H9 (cell line): ENCODE data around the gene EIF1AD. TPM values are rescaled to one million over a fixed set of nuclear protein-coding genes. Genes with fewer than 3 reads are reported as not detected.

Source experiments
- DNase-seq: peaks from one replicate; pipeline ENCODE4 v3.0.0-alpha.2; 2017
- H2AFZ ChIP-seq: one replicate; pipeline ENCODE4 v1.6.1; 2013; ENCODE audit warnings: mild to moderate bottlenecking, low read length, control low read depth, moderate library complexity
- H2AK5ac ChIP-seq: 2 replicates; pipeline ENCODE4 v1.6.1; 2013; ENCODE audit warnings: low read length, control low read depth, mixed read lengths; ENCODE audit not compliant: insufficient read length
- H2BK120ac ChIP-seq: one replicate; pipeline ENCODE4 v1.6.1; 2013; ENCODE audit warnings: low read depth, mild to moderate bottlenecking, low read length, control low read depth, inconsistent platforms; ENCODE audit not compliant: poor library complexity, severe bottlenecking
- H2BK12ac ChIP-seq: 2 replicates; pipeline ENCODE4 v1.6.1; 2013; ENCODE audit warnings: low read length, control low read depth, mixed read lengths, low read depth; ENCODE audit not compliant: insufficient read length
- H2BK15ac ChIP-seq: 2 replicates; pipeline ENCODE4 v1.6.1; 2013; ENCODE audit warnings: low read depth, low read length, control low read depth
- H2BK20ac ChIP-seq: one replicate; pipeline ENCODE4 v1.6.1; 2013; ENCODE audit warnings: low read depth, mild to moderate bottlenecking, low read length, control low read depth, inconsistent platforms; ENCODE audit not compliant: poor library complexity, severe bottlenecking
- H2BK5ac ChIP-seq: 2 replicates; pipeline ENCODE4 v1.6.1; 2013; ENCODE audit warnings: low read length, control low read depth, mixed read lengths; ENCODE audit not compliant: insufficient read length
- H3K14ac ChIP-seq: 2 replicates; pipeline ENCODE4 v1.6.1; 2013; ENCODE audit warnings: low read length, control low read depth; ENCODE audit not compliant: insufficient read depth
- H3K18ac ChIP-seq: 2 replicates; pipeline ENCODE4 v1.6.1; 2013; ENCODE audit warnings: low read depth, mild to moderate bottlenecking, mixed read lengths, low read length, control low read depth; ENCODE audit not compliant: insufficient read length
- H3K23ac ChIP-seq: 2 replicates; pipeline ENCODE4 v1.6.1; 2013; ENCODE audit warnings: low read length, control low read depth, mixed read lengths, low read depth; ENCODE audit not compliant: insufficient read length
- H3K23me2 ChIP-seq: 2 replicates; pipeline ENCODE4 v1.6.1; 2013; ENCODE audit warnings: low read depth, mild to moderate bottlenecking, mixed read lengths, low read length, control low read depth; ENCODE audit not compliant: insufficient read length, poor library complexity, severe bottlenecking
- H3K27ac ChIP-seq: 2 replicates; pipeline ENCODE4 v1.5.1; 2013; ENCODE audit warnings: low read length, control low read depth, mixed read lengths, low read depth; ENCODE audit not compliant: insufficient read length
- H3K27me3 ChIP-seq: 2 replicates; pipeline ENCODE4 v1.6.1; 2013; ENCODE audit warnings: low read length, control low read depth, inconsistent platforms; ENCODE audit not compliant: insufficient read depth
- H3K4ac ChIP-seq: 2 replicates; pipeline ENCODE4 v1.6.1; 2013; ENCODE audit warnings: low read depth, mild to moderate bottlenecking, control low read depth, inconsistent platforms, low read length, moderate library complexity
- H3K4me1 ChIP-seq: 2 replicates; pipeline ENCODE4 v1.6.1; 2013; ENCODE audit warnings: low read length, control low read depth, inconsistent platforms; ENCODE audit not compliant: insufficient read depth
- H3K4me2 ChIP-seq: 2 replicates; pipeline ENCODE4 v1.6.1; 2013; ENCODE audit warnings: low read length, control low read depth, mixed read lengths; ENCODE audit not compliant: insufficient read length, insufficient read depth
- H3K56ac ChIP-seq: 2 replicates; pipeline ENCODE4 v1.6.1; 2013; ENCODE audit warnings: low read depth, mild to moderate bottlenecking, mixed read lengths, low read length, control low read depth; ENCODE audit not compliant: insufficient read length
- H3K79me1 ChIP-seq: 2 replicates; pipeline ENCODE4 v1.6.1; 2013; ENCODE audit warnings: low read depth, mild to moderate bottlenecking, moderate library complexity, low read length, control low read depth, inconsistent platforms; ENCODE audit not compliant: insufficient read depth, poor library complexity, severe bottlenecking
- H3K79me2 ChIP-seq: 2 replicates; pipeline ENCODE4 v1.6.1; 2013; ENCODE audit warnings: low read length, control low read depth, inconsistent platforms; ENCODE audit not compliant: insufficient read depth
- H3K9ac ChIP-seq: 2 replicates; pipeline ENCODE4 v1.6.1; 2013; ENCODE audit warnings: low read length, control low read depth, mixed read lengths; ENCODE audit not compliant: insufficient read length; ENCODE audit errors: extremely low read depth
- H3K9me3 ChIP-seq: one replicate; pipeline ENCODE4 v1.6.1; 2013; ENCODE audit warnings: low read depth, low read length, inconsistent platforms; ENCODE audit not compliant: control insufficient read depth
- H3T11ph ChIP-seq: one replicate; pipeline ENCODE4 v1.6.1; 2013; ENCODE audit warnings: mild to moderate bottlenecking, low read length, control low read depth, inconsistent platforms
- H4K20me1 ChIP-seq: one replicate; pipeline ENCODE4 v1.6.1; 2013; ENCODE audit not compliant: control insufficient read depth, insufficient read length, insufficient read depth
- H4K5ac ChIP-seq: 2 replicates; pipeline ENCODE4 v1.6.1; 2013; ENCODE audit warnings: low read depth, mild to moderate bottlenecking, mixed read lengths, low read length, control low read depth; ENCODE audit not compliant: insufficient read length
- H4K8ac ChIP-seq: replicated peaks from 2 replicates; pipeline ENCODE4 v1.6.1; 2013; ENCODE audit warnings: low read length, control low read depth, mixed read lengths, low read depth; ENCODE audit not compliant: insufficient read length
- H4K91ac ChIP-seq: 2 replicates; pipeline ENCODE4 v1.6.1; 2013; ENCODE audit warnings: low read depth, mild to moderate bottlenecking, moderate library complexity, mixed read lengths, low read length, control low read depth; ENCODE audit not compliant: insufficient read length
- H3K27ac Mint-ChIP-seq, 3 experiments: 2 replicates in 2 of 3; 3 replicates in 1 of 3; pipeline ENCODE4 v1.8.0; 2020 to 2021; ENCODE audit warnings: mixed read lengths in 3 of 3, mild to moderate bottlenecking in 1 of 3, moderate library complexity in 1 of 3
- H3K27me3 Mint-ChIP-seq: 2 replicates; pipeline ENCODE4 v1.8.0; 2021; ENCODE audit warnings: low read depth, mild to moderate bottlenecking, moderate library complexity, mixed read lengths
- H3K36me3 Mint-ChIP-seq, 3 experiments: 2 replicates in 2 of 3; 3 replicates in 1 of 3; pipeline ENCODE4 v1.8.0; 2020 to 2021; ENCODE audit warnings: low read depth in 3 of 3, mixed read lengths in 3 of 3; ENCODE audit not compliant: insufficient read depth in 1 of 3
- H3K4me1 Mint-ChIP-seq, 2 experiments: 2 replicates each; pipeline ENCODE4 v1.8.0; 2020; ENCODE audit warnings: mixed read lengths in 2 of 2
- H3K4me3 Mint-ChIP-seq, 2 experiments: 2 replicates in 1 of 2; 3 replicates in 1 of 2; pipeline ENCODE4 v1.8.0; 2020 to 2021; ENCODE audit warnings: mild to moderate bottlenecking in 2 of 2, mixed read lengths in 2 of 2, moderate library complexity in 1 of 2
- H3K9me3 Mint-ChIP-seq, 2 experiments: 2 replicates in 1 of 2; 3 replicates in 1 of 2; pipeline ENCODE4 v1.8.0; 2020; ENCODE audit warnings: mild to moderate bottlenecking in 2 of 2, mixed read lengths in 2 of 2, moderate library complexity in 1 of 2
- WGBS: extraction: QIAGEN DNeasy Blood & Tissue Kit; methylation state at CpG from one replicate; pipeline ENCODE4 v1.1.7; 2013; ENCODE audit warnings: missing lambda C conversion rate, low lambda C conversion rate, mixed read lengths; ENCODE audit not compliant: insufficient read length; ENCODE audit errors: extremely low coverage; 5-methylcytosine and 5-hydroxymethylcytosine counted together
- total RNA-seq: library from RNA; stranded (reverse); gene quantifications from 2 replicates; pipeline ENCODE4 v1.2.1, GENCODE V29; 2021
- TF ChIP-seq, protein P1 (sequence below): fragments of 200-600 bp; sonication (generic); conservative IDR thresholded peaks from 3 replicates; pipeline ENCODE4 v1.8.0; 2021; ENCODE audit warnings: antibody characterized with exemption, mild to moderate bottlenecking

The EIF1AD gene
- total RNA-seq, 1 experiment from 2014 or later: 46.7 TPM

DNA sequence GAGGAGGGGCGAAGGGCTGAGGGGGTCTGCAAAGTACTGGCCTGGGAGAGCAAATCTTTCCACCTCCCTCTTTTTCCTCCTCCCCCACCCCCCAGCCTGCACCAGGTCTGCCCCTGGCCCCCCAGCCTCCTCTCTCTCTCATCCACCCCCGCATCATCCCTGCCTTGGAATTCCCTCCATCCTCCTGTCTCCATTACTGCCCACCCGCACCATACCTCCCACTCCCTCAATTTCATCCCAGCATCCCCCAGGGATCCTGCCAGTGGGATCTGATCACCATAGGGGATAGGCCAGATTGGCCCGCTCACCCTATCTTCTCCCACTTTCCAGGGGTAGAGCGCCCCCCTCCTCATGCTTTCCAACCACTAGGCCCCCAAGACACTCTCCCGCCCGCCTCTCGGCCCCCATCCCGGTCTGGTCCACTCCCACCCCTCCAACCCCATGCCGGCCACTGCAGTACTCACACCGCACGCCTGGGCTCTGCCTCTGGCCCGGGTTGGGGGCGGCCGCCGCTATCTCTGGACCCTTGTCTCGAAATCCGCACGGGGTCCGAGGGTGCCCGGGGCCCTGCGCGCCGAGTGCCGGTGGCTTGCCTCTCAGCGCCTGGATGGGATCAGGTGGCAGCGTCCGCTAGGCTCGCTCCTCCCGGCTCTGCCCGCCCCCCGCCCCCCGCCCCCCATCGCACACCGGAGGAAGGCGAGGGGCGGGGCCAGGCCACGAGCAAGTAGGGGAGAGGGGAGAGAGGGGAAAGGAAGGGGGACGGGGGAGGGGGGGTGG is 46.8 kb upstream of the EIF1AD start, which contains the start of gene GAL3ST3:
Gene GAL3ST3 (minus strand): TSS at position 615 of the 777 bp plus-strand sequence. CDS start 3,746 bp downstream, outside the sequence.
- H3K4me1 Mint-ChIP-seq: peaks cover 38 to 52% of the 10 kb centered on the region in 2 experiments
- H3K23me2 ChIP-seq: peaks cover 15% of the 10 kb centered on the region

More for the DNA sequence above, 46.8 kb upstream of the EIF1AD start, which contains the start of gene GAL3ST3:
- no peak within 1 kb of the TSS for H2AK5ac ChIP-seq
- H3K79me1 ChIP-seq: peaks cover 7% of the 10 kb centered on the region
- no peak within 1 kb of the TSS for H2BK5ac ChIP-seq
- Mint-ChIP-seq H3K27me3 (no peaks in the 10 kb centered on the region; the same call in 1 of the 2 replicates), H3K36me3 (peaks cover 13 to 26% (median 24%) of the 10 kb centered on the region in 3 experiments), H3K27ac (peak within 1 kb of the TSS in 1 of 3 experiments; percentile 77; a peak in 2 of 7 replicates), H3K9me3 (no peaks in the 10 kb centered on the region), H3K4me3 (peak within 1 kb of the TSS; percentile 84 to 94)
- H3K4ac ChIP-seq: no peak within 1 kb of the TSS
- no peak within 1 kb of the TSS for H3K23ac ChIP-seq
- no peak within 1 kb of the TSS for H2BK12ac ChIP-seq
- no CpG with 5 or more reads among the region's 39 CpGs for WGBS
- DNase-seq: peak; percentile 85
- H3K56ac ChIP-seq: no peak within 1 kb of the TSS
- no peaks in the 10 kb centered on the region for H3K9me3 ChIP-seq
- no peak within 1 kb of the TSS for H2BK15ac ChIP-seq
- H3K4me1 ChIP-seq: peaks cover 6% of the 10 kb centered on the region; the same call in 1 of the 2 replicates
- H3K4me2 ChIP-seq: peak within 1 kb of the TSS; percentile 74
- no peak within 1 kb of the TSS for H2AFZ ChIP-seq
- H4K5ac ChIP-seq: no peak within 1 kb of the TSS
- H4K8ac ChIP-seq: no peak within 1 kb of the TSS
- H3K79me2 ChIP-seq: peaks cover 12% of the 10 kb centered on the region; the same call in 1 of the 2 replicates
- no peaks in the 10 kb centered on the region for H3K27me3 ChIP-seq
- H4K20me1 ChIP-seq: peaks cover 3% of the 10 kb centered on the region
- H3K27ac ChIP-seq: no peak within 1 kb of the TSS
- no peak within 1 kb of the TSS for H2BK20ac ChIP-seq
- H4K91ac ChIP-seq: no peak within 1 kb of the TSS
- no peak within 1 kb of the TSS for H2BK120ac ChIP-seq
- H3T11ph ChIP-seq: no peak within 1 kb of the TSS
- H3K9ac ChIP-seq: peak within 1 kb of the TSS; percentile 40
- TF ChIP-seq, protein P1, sequence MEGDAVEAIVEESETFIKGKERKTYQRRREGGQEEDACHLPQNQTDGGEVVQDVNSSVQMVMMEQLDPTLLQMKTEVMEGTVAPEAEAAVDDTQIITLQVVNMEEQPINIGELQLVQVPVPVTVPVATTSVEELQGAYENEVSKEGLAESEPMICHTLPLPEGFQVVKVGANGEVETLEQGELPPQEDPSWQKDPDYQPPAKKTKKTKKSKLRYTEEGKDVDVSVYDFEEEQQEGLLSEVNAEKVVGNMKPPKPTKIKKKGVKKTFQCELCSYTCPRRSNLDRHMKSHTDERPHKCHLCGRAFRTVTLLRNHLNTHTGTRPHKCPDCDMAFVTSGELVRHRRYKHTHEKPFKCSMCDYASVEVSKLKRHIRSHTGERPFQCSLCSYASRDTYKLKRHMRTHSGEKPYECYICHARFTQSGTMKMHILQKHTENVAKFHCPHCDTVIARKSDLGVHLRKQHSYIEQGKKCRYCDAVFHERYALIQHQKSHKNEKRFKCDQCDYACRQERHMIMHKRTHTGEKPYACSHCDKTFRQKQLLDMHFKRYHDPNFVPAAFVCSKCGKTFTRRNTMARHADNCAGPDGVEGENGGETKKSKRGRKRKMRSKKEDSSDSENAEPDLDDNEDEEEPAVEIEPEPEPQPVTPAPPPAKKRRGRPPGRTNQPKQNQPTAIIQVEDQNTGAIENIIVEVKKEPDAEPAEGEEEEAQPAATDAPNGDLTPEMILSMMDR: peak; percentile 14; the same call in 1 of the 3 replicates
- no peak within 1 kb of the TSS for H3K18ac ChIP-seq
- no peak within 1 kb of the TSS; the same call in 1 of the 2 replicates for H3K14ac ChIP-seq
